NB4 (cell line): Measurements from ENCODE around the gene USP44.

ENCODE experiments used
- CTCF ChIP-seq: IDR thresholded peaks from one replicate; pipeline ENCODE4 v1.5.1; 2012; ENCODE audit warnings: low read depth, low read length
- MAX ChIP-seq: IDR thresholded peaks from 2 replicates; pipeline ENCODE4 v1.6.1; 2011; ENCODE audit warnings: low read depth, low read length
- MYC ChIP-seq: IDR thresholded peaks from 2 replicates; pipeline ENCODE4 v1.6.1; 2011; ENCODE audit warnings: low read depth, low read length
- POLR2A ChIP-seq: IDR thresholded peaks from 2 replicates; pipeline ENCODE4 v1.6.1; 2011; ENCODE audit warnings: mild to moderate bottlenecking; ENCODE audit not compliant: insufficient read length; ENCODE audit errors: extremely low read depth

GRCh38 chr12:95541436-95541835 lies 9.8 kb downstream of the USP44 start:
- TF ChIP-seq CTCF (no peak), POLR2A (no peak), MAX (no peak), MYC (no peak)
